ENCODE measurements around the gene RYR1. TPM values are rescaled to one million over a fixed set of nuclear protein-coding genes. Genes with fewer than 3 reads are reported as not detected.
A peak's percentile ranks its signal among the peaks of the same experiment; 100 is the strongest.

Gene RYR1
- total and polyA plus RNA-seq, 2 of the 13 experiments (the other 11 are each of a cell fraction or from before 2014, with no cell fraction given), result 0.03 TPM; not detected in 1

DNA sequence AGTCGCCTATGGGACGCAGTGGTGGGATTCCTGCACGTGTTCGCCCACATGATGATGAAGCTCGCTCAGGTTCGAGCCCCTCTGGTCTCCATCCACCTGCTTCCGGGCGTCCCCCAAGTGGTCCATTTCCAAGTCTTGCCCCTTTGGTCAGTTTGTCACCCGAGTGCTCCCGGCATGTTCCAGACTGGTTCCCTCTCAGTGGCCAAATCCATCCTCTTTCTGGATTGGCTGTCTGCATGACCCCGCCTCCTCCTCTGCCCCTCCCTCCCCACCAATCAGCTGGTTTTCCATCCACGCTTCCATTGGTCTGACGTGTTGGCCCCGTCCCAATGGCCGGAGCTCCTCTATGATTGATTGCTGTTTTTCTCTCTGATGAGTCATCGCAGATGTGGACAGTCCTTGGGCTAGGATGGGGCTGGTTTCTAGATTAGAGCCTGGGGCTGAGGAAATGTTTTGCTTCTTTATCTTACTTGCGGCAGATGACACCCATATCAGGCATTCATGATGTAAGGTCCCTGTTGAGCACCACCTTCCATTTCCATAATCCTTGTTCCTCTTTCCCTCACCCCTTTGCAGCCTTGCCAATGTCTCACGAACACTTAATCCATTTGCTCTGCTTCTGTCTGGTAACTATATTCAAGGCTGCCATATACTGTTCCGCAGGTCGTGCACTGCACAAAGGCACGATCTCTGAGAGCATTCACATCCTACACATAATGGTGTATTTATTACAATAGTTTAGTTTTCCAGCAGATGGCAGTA lies 110.5 kb downstream of the RYR1 start (continued):
- TF ChIP-seq, protein P1, sequence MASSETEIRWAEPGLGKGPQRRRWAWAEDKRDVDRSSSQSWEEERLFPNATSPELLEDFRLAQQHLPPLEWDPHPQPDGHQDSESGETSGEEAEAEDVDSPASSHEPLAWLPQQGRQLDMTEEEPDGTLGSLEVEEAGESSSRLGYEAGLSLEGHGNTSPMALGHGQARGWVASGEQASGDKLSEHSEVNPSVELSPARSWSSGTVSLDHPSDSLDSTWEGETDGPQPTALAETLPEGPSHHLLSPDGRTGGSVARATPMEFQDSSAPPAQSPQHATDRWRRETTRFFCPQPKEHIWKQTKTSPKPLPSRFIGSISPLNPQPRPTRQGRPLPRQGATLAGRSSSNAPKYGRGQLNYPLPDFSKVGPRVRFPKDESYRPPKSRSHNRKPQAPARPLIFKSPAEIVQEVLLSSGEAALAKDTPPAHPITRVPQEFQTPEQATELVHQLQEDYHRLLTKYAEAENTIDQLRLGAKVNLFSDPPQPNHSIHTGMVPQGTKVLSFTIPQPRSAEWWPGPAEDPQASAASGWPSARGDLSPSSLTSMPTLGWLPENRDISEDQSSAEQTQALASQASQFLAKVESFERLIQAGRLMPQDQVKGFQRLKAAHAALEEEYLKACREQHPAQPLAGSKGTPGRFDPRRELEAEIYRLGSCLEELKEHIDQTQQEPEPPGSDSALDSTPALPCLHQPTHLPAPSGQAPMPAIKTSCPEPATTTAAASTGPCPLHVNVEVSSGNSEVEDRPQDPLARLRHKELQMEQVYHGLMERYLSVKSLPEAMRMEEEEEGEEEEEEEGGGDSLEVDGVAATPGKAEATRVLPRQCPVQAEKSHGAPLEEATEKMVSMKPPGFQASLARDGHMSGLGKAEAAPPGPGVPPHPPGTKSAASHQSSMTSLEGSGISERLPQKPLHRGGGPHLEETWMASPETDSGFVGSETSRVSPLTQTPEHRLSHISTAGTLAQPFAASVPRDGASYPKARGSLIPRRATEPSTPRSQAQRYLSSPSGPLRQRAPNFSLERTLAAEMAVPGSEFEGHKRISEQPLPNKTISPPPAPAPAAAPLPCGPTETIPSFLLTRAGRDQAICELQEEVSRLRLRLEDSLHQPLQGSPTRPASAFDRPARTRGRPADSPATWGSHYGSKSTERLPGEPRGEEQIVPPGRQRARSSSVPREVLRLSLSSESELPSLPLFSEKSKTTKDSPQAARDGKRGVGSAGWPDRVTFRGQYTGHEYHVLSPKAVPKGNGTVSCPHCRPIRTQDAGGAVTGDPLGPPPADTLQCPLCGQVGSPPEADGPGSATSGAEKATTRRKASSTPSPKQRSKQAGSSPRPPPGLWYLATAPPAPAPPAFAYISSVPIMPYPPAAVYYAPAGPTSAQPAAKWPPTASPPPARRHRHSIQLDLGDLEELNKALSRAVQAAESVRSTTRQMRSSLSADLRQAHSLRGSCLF (CRISPR knock-in tag; IDR thresholded peaks at IDR 0.05; ENCODE audit: borderline replicate concordance), result no peak
- TF ChIP-seq ZNF704 (CRISPR knock-in tag; IDR thresholded peaks at IDR 0.05; ENCODE audit: borderline replicate concordance), result no peak
- TF ChIP-seq ZNF552 (CRISPR knock-in tag; IDR thresholded peaks at IDR 0.05; ENCODE audit: borderline replicate concordance), result no peak
- no peak for TF ChIP-seq SP140L (CRISPR knock-in tag; IDR thresholded peaks at IDR 0.05; ENCODE audit: borderline replicate concordance)
- no peak for TF ChIP-seq HNRNPL (IDR thresholded peaks at IDR 0.05; ENCODE audit: low read depth, low read length)
- TF ChIP-seq ERF (CRISPR knock-in tag; IDR thresholded peaks at IDR 0.05), result no peak
- peak; percentile 84 for TF ChIP-seq CREB1 (IDR thresholded peaks at IDR 0.05)
- peak; percentile 69; the same call in 1 of the 2 replicates for TF ChIP-seq CREB1 (CRISPR knock-in tag; IDR thresholded peaks at IDR 0.05)
- 0 out of 2 replicates have a peak, but pooled peaks have one; percentile 12 for TF ChIP-seq ZFY (CRISPR knock-in tag; IDR thresholded peaks at IDR 0.05)
- TF ChIP-seq ZNF33A (CRISPR knock-in tag; IDR thresholded peaks at IDR 0.05; ENCODE audit: borderline replicate concordance), result no peak
- TF ChIP-seq ADNP (CRISPR knock-in tag; IDR thresholded peaks at IDR 0.05), result no peak
- TF ChIP-seq TCF12 (IDR thresholded peaks at IDR 0.05), result no peak
- TF ChIP-seq TCF12 (CRISPR knock-in tag; IDR thresholded peaks at IDR 0.05), result no peak
- TF ChIP-seq CEBPB (IDR thresholded peaks at IDR 0.05; ENCODE audit: borderline replicate concordance, low read depth, low read length), result no peak
- no peak for TF ChIP-seq SALL2 (CRISPR knock-in tag; IDR thresholded peaks at IDR 0.05)
- TF ChIP-seq KLF13 (CRISPR knock-in tag; IDR thresholded peaks at IDR 0.05), result no peak
- no peak for TF ChIP-seq ZHX1 (CRISPR knock-in tag; IDR thresholded peaks at IDR 0.05; ENCODE audit: low read depth)
- no peak for TF ChIP-seq ZNF782 (CRISPR knock-in tag; IDR thresholded peaks at IDR 0.05; ENCODE audit: borderline replicate concordance)
- TF ChIP-seq JUNB (CRISPR knock-in tag; IDR thresholded peaks at IDR 0.05; ENCODE audit: borderline replicate concordance), result no peak
- TF ChIP-seq, protein P2, sequence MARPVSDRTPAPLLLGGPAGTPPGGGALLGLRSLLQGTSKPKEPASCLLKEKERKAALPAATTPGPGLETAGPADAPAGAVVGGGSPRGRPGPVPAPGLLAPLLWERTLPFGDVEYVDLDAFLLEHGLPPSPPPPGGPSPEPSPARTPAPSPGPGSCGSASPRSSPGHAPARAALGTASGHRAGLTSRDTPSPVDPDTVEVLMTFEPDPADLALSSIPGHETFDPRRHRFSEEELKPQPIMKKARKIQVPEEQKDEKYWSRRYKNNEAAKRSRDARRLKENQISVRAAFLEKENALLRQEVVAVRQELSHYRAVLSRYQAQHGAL (CRISPR knock-in tag; IDR thresholded peaks at IDR 0.05; ENCODE audit: not compliant biosample characterization), result no peak
- TF ChIP-seq MED13 (CRISPR knock-in tag; IDR thresholded peaks at IDR 0.05), result no peak
